Tibial nerve (tissue), 4 donors: Measurements from ENCODE around the gene SMAD7. TPM values are rescaled to one million over a fixed set of nuclear protein-coding genes. Genes with fewer than 3 reads are reported as not detected.

Experiments
- DNase-seq, 2 donors: peaks; one replicate each; pipeline ENCODE4 v3.0.0-alpha.2; 2019; ENCODE audit warnings: low spot score in 2 of 2
- H3K27ac ChIP-seq, 4 donors: fragments of 200-600 bp; sonication (generic) in 3 of 4; one replicate each; pipeline ENCODE4 v1.5.1; 2017 to 2019; ENCODE audit warnings: mild to moderate bottlenecking in 1 of 4
- H3K27me3 ChIP-seq, 2 donors: fragments of 200-600 bp; sonication (generic) in 1 of 2; one replicate each; pipeline versions ENCODE4 v1.5.1 to v1.6.0; 2017 to 2019
- H3K36me3 ChIP-seq, 3 donors: fragments of 200-600 bp; sonication (generic); one replicate each; pipeline ENCODE4 v1.5.1; 2018 to 2019
- H3K4me1 ChIP-seq, 4 donors: fragments of 200-600 bp; sonication (generic) in 3 of 4; one replicate each; pipeline ENCODE4 v1.5.1; 2017 to 2019
- H3K4me3 ChIP-seq, 4 donors: fragments of 200-600 bp; sonication (generic) in 3 of 4; one replicate each; pipeline ENCODE4 v1.5.1; 2017 to 2019; ENCODE audit warnings: mild to moderate bottlenecking in 1 of 4, moderate library complexity in 1 of 4
- H3K9me3 ChIP-seq, 4 donors: fragments of 200-600 bp; sonication (generic) in 3 of 4; one replicate each; pipeline ENCODE4 v1.5.1; 2017 to 2019
- CTCF ChIP-seq, 5 experiments: fragments of 200-600 bp in 3 of 5; fragments of 450-650 bp in 2 of 5; sonication (generic) in 3 of 5; IDR thresholded peaks; one replicate each; pipeline ENCODE4 v1.5.1; 2016 to 2019; ENCODE audit warnings: antibody characterized with exemption in 5 of 5, mild to moderate bottlenecking in 3 of 5, moderate library complexity in 2 of 5
- EP300 ChIP-seq, 2 donors: sonication (generic); formaldehyde crosslinking; IDR thresholded peaks; one replicate each; pipeline ENCODE4 v1.6.1; 2017; ENCODE audit warnings: antibody characterized with exemption in 2 of 2, mild to moderate bottlenecking in 1 of 2
- POLR2A ChIP-seq, 2 donors: fragments of 450-650 bp; IDR thresholded peaks; one replicate each; pipeline ENCODE4 v1.6.1; 2017; ENCODE audit warnings: antibody characterized with exemption in 2 of 2, mild to moderate bottlenecking in 2 of 2, moderate library complexity in 2 of 2
- WGBS, 2 donors: methylation state at CpG; one replicate each; pipeline ENCODE4 v1.1.5; 2018; 5-methylcytosine and 5-hydroxymethylcytosine counted together
- total RNA-seq, 4 donors: library from RNA; depleted of rRNA; stranded (reverse); fragments of >200 nt; gene quantifications; one replicate each; pipeline ENCODE4 v1.1.0, GENCODE V29; 2016

The SMAD7 gene
- total RNA-seq, 4 donors from 2014 or later, result 34.3 to 56.8 (median 35.6) TPM

- Histone ChIP-seq H3K4me3 (no peak overlapping the region), H3K27me3 (no peaks in the 10 kb centered on the region), H3K4me1 (peaks cover 0 to 58% (median 35%) of the 10 kb centered on the region in 4 donors), H3K36me3 (peaks cover 0 to 16% (median 0%) of the 10 kb centered on the region in 3 donors), H3K27ac (peak overlapping the region in 2 of 4 donors; percentile 68 to 80), H3K9me3 (no peaks in the 10 kb centered on the region)
- 88% methylated on average over 32 to 34 of the region's 34 CpGs for WGBS, 2 donors
- DNase-seq, result no peak
- TF ChIP-seq EP300 (IDR thresholded peaks at IDR 0.05) (no peak), CTCF (IDR thresholded peaks at IDR 0.05) (no peak), POLR2A (IDR thresholded peaks at IDR 0.05) (no peak)
Measured at GRCh38 chr18:48921305-48922225, 29.2 kb downstream of the SMAD7 start.

GRCh38 chr18:48920408-48921038 lies 30.2 kb downstream of the SMAD7 start:
- H3K27ac ChIP-seq, result no peak overlapping the region
- peaks cover 0 to 16% (median 0%) of the 10 kb centered on the region in 3 donors for H3K36me3 ChIP-seq
- no peak for DNase-seq
- TF ChIP-seq EP300 (IDR thresholded peaks at IDR 0.05) (no peak), CTCF (IDR thresholded peaks at IDR 0.05) (no peak), POLR2A (IDR thresholded peaks at IDR 0.05) (no peak)
- H3K9me3 ChIP-seq, result no peaks in the 10 kb centered on the region
- 71 to 78% methylated on average over 16 of the region's 16 CpGs for WGBS, 2 donors
- H3K27me3 ChIP-seq, result no peaks in the 10 kb centered on the region
- peaks cover 0 to 56% (median 31%) of the 10 kb centered on the region in 4 donors for H3K4me1 ChIP-seq
- H3K4me3 ChIP-seq, result no peak overlapping the region

- TF ChIP-seq POLR2A (IDR thresholded peaks at IDR 0.05), result no peak
- Histone ChIP-seq H3K27ac (no peak overlapping the region), H3K27me3 (no peaks in the 10 kb centered on the region), H3K9me3 (no peaks in the 10 kb centered on the region), H3K36me3 (peaks cover 0 to 16% (median 0%) of the 10 kb centered on the region in 3 donors), H3K4me1 (peaks cover 0 to 46% (median 22%) of the 10 kb centered on the region in 4 donors), H3K4me3 (no peak overlapping the region)
- WGBS, 2 donors, result 75 to 77% methylated on average over 3 of the region's 3 CpGs
- DNase-seq, result no peak
Measured at GRCh38 chr18:48919547-48919946, 31.2 kb downstream of the SMAD7 start.

- H3K9me3 ChIP-seq, result no peaks in the 10 kb centered on the region
- no peak overlapping the region for H3K4me3 ChIP-seq
- H3K27ac ChIP-seq, result no peak overlapping the region
- peaks cover 0 to 16% (median 0%) of the 10 kb centered on the region in 3 donors for H3K36me3 ChIP-seq
- no peak for DNase-seq
- no peaks in the 10 kb centered on the region for H3K27me3 ChIP-seq
- WGBS, 2 donors, result 90 to 97% methylated on average over 8 to 9 of the region's 9 CpGs
- TF ChIP-seq POLR2A (IDR thresholded peaks at IDR 0.05), result no peak
- no peak for TF ChIP-seq EP300 (IDR thresholded peaks at IDR 0.05)
- no peak for TF ChIP-seq CTCF (IDR thresholded peaks at IDR 0.05)
- peaks cover 0 to 39% (median 15%) of the 10 kb centered on the region in 4 donors for H3K4me1 ChIP-seq
Measured at GRCh38 chr18:48918660-48919456, 31.9 kb downstream of the SMAD7 start.
